Measurements from ENCODE around the gene CES2. TPM values are rescaled to one million over a fixed set of nuclear protein-coding genes. Genes with fewer than 3 reads are reported as not detected.

Gene CES2
- total and polyA plus RNA-seq, 2 of the 8 experiments (the other 6 are each of a cell fraction or from before 2014, with no cell fraction given): 8.6 to 14.7 TPM

DNA sequence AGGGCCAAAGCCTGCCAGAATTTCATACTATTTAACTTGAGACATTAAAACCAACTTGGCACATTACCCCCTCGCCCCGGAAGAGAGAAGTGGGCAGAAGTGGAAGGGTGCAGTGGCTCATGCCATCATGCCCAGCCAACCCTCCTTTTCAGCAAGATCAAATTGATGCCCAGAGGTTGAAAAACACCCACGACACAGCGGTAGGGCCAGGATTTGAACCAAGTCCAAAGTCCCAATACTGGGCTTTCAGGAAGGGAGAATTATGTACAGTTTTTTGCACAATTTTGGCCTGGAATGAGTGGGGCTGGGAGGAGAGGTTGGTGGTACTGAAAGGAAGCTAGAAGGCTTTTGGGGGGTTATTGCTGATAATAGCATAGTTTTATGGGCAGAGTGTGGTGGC, 44.0 kb upstream of the CES2 start:
- no peak overlapping the region for H3K18ac ChIP-seq (ENCODE audit: extremely low read depth, low read length)
- no peak overlapping the region for H2AFZ ChIP-seq (ENCODE audit: low read length)
- no peaks in the 10 kb centered on the region for H3K23me2 ChIP-seq (ENCODE audit: low read depth, low read length)
- no peak overlapping the region for H4K8ac ChIP-seq (ENCODE audit: extremely low read depth, insufficient read depth, low read length)
- no peak overlapping the region for H2BK120ac ChIP-seq (replicated peaks; ENCODE audit: low read depth, low read length)
- no peaks in the 10 kb centered on the region for H3K4me1 ChIP-seq (replicated peaks in 1 of 4; ENCODE audit: control insufficient read depth in 3 of 4, insufficient read depth in 4 of 4, low read length in 3 of 4)
- H3K79me1 ChIP-seq (ENCODE audit: low read depth, low read length): no peaks in the 10 kb centered on the region
- H3K27me3 ChIP-seq (replicated peaks in 1 of 4; ENCODE audit: control insufficient read depth in 3 of 4, extremely low read depth in 1 of 4, insufficient read depth in 3 of 4, low read length in 3 of 4): no peaks in the 10 kb centered on the region; a peak in 1 of 7 replicates
- H3K14ac ChIP-seq (ENCODE audit: insufficient read length): no peak overlapping the region
- POLR2A ChIA-PET (ENCODE audit: partially characterized antibody): interaction anchor here (2.4 kb wide), 1 partner anchor 11 kb away, joined by 12 read pairs; the partner anchor contains the start of gene PDP2
- H2BK5ac ChIP-seq (ENCODE audit: low read depth, low read length): no peak overlapping the region
- H3K27ac ChIP-seq (ENCODE audit: low read depth, low read length): no peak overlapping the region
- no peak overlapping the region for H3K9ac ChIP-seq (replicated peaks in 1 of 4; ENCODE audit: extremely low read depth in 1 of 4, low read depth in 3 of 4, low read length in 3 of 4)
- no peaks in the 10 kb centered on the region for H3K9me3 ChIP-seq (ENCODE audit: insufficient read depth in 2 of 2, low read depth in 1 of 2, low read length in 1 of 2)
- no peak overlapping the region for H3K56ac ChIP-seq (replicated peaks; ENCODE audit: insufficient read length, low read depth, low read length)
- no peak overlapping the region for H3K4ac ChIP-seq (replicated peaks; ENCODE audit: insufficient read length, low read depth, low read length)
- no peak for FAIRE-seq
- no peak overlapping the region for H4K91ac ChIP-seq (replicated peaks; ENCODE audit: insufficient read length, low read length)
- no peaks in the 10 kb centered on the region; a peak in 1 of 4 replicates for H3K79me2 ChIP-seq (ENCODE audit: control insufficient read depth in 1 of 2, insufficient read depth in 2 of 2, low read length in 2 of 2)
- H2AK5ac ChIP-seq (ENCODE audit: low read depth, low read length): no peak overlapping the region
- H3K36me3 ChIP-seq (ENCODE audit: control insufficient read depth in 2 of 4, insufficient read depth in 4 of 4, low read length in 3 of 4): peaks cover 0 to 10% (median 7%) of the 10 kb centered on the region in 4 experiments; a peak in 4 of 8 replicates
- no peak overlapping the region for H3K4me3 ChIP-seq (ENCODE audit: extremely low read depth in 1 of 4, insufficient read depth in 2 of 4, low read depth in 3 of 4, low read length in 4 of 4)
- no peak overlapping the region for H3K23ac ChIP-seq (ENCODE audit: insufficient read length)
- H2BK20ac ChIP-seq (ENCODE audit: low read length): no peak overlapping the region
- no peak overlapping the region for H2BK12ac ChIP-seq (ENCODE audit: low read depth, low read length)
- peaks cover 9 to 17% of the 10 kb centered on the region in 2 experiments for H4K20me1 ChIP-seq (replicated peaks in 1 of 2; ENCODE audit: control insufficient read depth in 1 of 2, insufficient read depth in 2 of 2, low read length in 2 of 2)
- DNase-seq (ENCODE audit: low read depth in 1 of 2, low spot score in 2 of 2): no peak
- CTCF ChIA-PET (ENCODE audit: partially characterized antibody): interaction anchor here (1.1 to 42.0 kb wide), 5 partner anchors 11 to 261 kb away, joined by 3 to 1009 read pairs (median 6); partner anchors contain the start of genes CDH16, PDP2 and RRAD
- H4K5ac ChIP-seq (ENCODE audit: insufficient read length, low read depth, low read length): no peak overlapping the region
- WGBS, 2 experiments (ENCODE audit: extremely low coverage in 1 of 2, insufficient coverage in 1 of 2, insufficient read length in 1 of 2, insufficient replicate concordance in 2 of 2, low coverage in 1 of 2, low lambda C conversion rate in 2 of 2, missing lambda C conversion rate in 1 of 2): 94% methylated on average over 4 of the region's 4 CpGs; no CpG with 5 or more reads in 1 of the 2 experiments
- H2BK15ac ChIP-seq (ENCODE audit: low read length): no peak overlapping the region
- H3K4me2 ChIP-seq (ENCODE audit: insufficient read depth in 1 of 2, low read depth in 2 of 2, low read length in 2 of 2): no peak overlapping the region
- TF ChIP-seq GTF2F1 (IDR thresholded peaks at IDR 0.05; ENCODE audit: borderline replicate concordance, low read depth, low read length) (no peak), SP1 (IDR thresholded peaks at IDR 0.05; ENCODE audit: low read depth, low read length) (no peak), POU5F1 (IDR thresholded peaks at IDR 0.05; ENCODE audit: low read depth, low read length) (no peak), SP4 (IDR thresholded peaks at IDR 0.05; ENCODE audit: low read length) (no peak), SP2 (IDR thresholded peaks at IDR 0.05; ENCODE audit: low read length) (no peak), KDM5A (IDR thresholded peaks at IDR 0.05; ENCODE audit: low read length) (no peak), KDM4A (IDR thresholded peaks at IDR 0.05; ENCODE audit: low read depth, low read length, severe bottlenecking) (no peak), TBP (IDR thresholded peaks at IDR 0.05; ENCODE audit: low read depth, low read length) (no peak), SRF (IDR thresholded peaks at IDR 0.05; ENCODE audit: low read depth, low read length) (no peak), KDM1A (IDR thresholded peaks at IDR 0.05; ENCODE audit: borderline replicate concordance, low read length) (no peak), BRCA1 (IDR thresholded peaks at IDR 0.05; ENCODE audit: low read depth, low read length) (no peak)
- TF ChIP-seq, protein P1, sequence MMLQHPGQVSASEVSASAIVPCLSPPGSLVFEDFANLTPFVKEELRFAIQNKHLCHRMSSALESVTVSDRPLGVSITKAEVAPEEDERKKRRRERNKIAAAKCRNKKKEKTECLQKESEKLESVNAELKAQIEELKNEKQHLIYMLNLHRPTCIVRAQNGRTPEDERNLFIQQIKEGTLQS (IDR thresholded peaks at IDR 0.05; ENCODE audit: insufficient read depth, low read depth, low read length): no peak

Measured in H1 (cell line).